Body of pancreas (tissue), 4 donors: ENCODE results near the gene EPHB1. TPM values are rescaled to one million over a fixed set of nuclear protein-coding genes. Genes with fewer than 3 reads are reported as not detected.

ENCODE experiments used
- ATAC-seq: fragments of 150-250 bp; one replicate; pipeline ENCODE4 v1.9.1; 2016
- DNase-seq, 4 donors: peaks; one replicate each; pipeline ENCODE4 v3.0.0-alpha.2; 2019
- H3K27ac ChIP-seq, 4 donors: fragments of 200-600 bp; sonication (generic); 1 replicate in 3 of 4; 2 replicates in 1 of 4; pipeline versions ENCODE4 v1.5.1 to v1.6.1; 2016 to 2019; ENCODE audit warnings: mild to moderate bottlenecking in 1 of 4, mixed read lengths in 1 of 4, moderate library complexity in 1 of 4
- H3K27me3 ChIP-seq, 2 donors: fragments of 200-600 bp; sonication (generic); one replicate each; pipeline ENCODE4 v1.6.0; 2016; ENCODE audit warnings: mild to moderate bottlenecking in 1 of 2
- H3K36me3 ChIP-seq, 2 donors: fragments of 200-600 bp; sonication (generic); replicated peaks in 1 of 2; 2 replicates each; pipeline ENCODE4 v1.5.1; 2016; ENCODE audit warnings: low read depth in 2 of 2; ENCODE audit not compliant: insufficient read depth in 1 of 2
- H3K4me1 ChIP-seq: fragments of 200-600 bp; sonication (generic); one replicate; pipeline ENCODE4 v1.6.0; 2016
- H3K4me3 ChIP-seq, 2 donors: fragments of 200-600 bp; sonication (generic); 1 replicate in 1 of 2; 2 replicates in 1 of 2; pipeline ENCODE4 v1.5.1; 2016 to 2019
- H3K9me3 ChIP-seq, 3 donors: fragments of 200-600 bp; sonication (generic); 1 replicate in 2 of 3; 2 replicates in 1 of 3; pipeline ENCODE4 v1.5.1; 2016
- CTCF ChIP-seq, 7 experiments: fragments of 450-650 bp in 4 of 7; fragments of 200-600 bp in 3 of 7; sonication (generic) in 3 of 7; IDR thresholded peaks; one replicate each; pipeline ENCODE4 v1.5.1; 2016 to 2019; ENCODE audit warnings: antibody characterized with exemption in 7 of 7
- POLR2A ChIP-seq, 3 donors: fragments of 450-650 bp; IDR thresholded peaks; one replicate each; pipeline ENCODE4 v1.6.1; 2016; ENCODE audit warnings: antibody characterized with exemption in 3 of 3, mild to moderate bottlenecking in 2 of 3
- WGBS, 2 donors: methylation state at CpG; one replicate each; pipeline ENCODE4 v1.1.5; 2017; 5-methylcytosine and 5-hydroxymethylcytosine counted together
- intact Hi-C: fragments of 100-400 bp; cut with DNase I; formaldehyde crosslinking; loops from one replicate; pipeline ENCODE4 v1.15.1; 2023
- total RNA-seq, 2 donors: library from RNA; depleted of rRNA; stranded (reverse); fragments of >200 nt; gene quantifications; one replicate each; pipeline ENCODE4 v1.1.0, GENCODE V29; 2016

EPHB1 gene
- total RNA-seq, 2 donors from 2014 or later: 1.3 TPM; not detected in 1

GRCh38 chr3:135041601-135042000, 246.5 kb downstream of the EPHB1 start:
- WGBS, 2 donors: 71 to 78% methylated on average over 2 of the region's 2 CpGs
- Histone ChIP-seq H3K36me3 (no peaks in the 10 kb centered on the region), H3K4me1 (no peaks in the 10 kb centered on the region), H3K9me3 (no peaks in the 10 kb centered on the region), H3K27me3 (no peaks in the 10 kb centered on the region), H3K27ac (no peak overlapping the region), H3K4me3 (no peak overlapping the region)
- intact Hi-C loops: no loop called here
- no peak for ATAC-seq
- TF ChIP-seq POLR2A (IDR thresholded peaks at IDR 0.05) (no peak), CTCF (IDR thresholded peaks at IDR 0.05) (no peak)
- DNase-seq: no peak

- H3K36me3 ChIP-seq: no peaks in the 10 kb centered on the region
- H3K4me1 ChIP-seq: no peaks in the 10 kb centered on the region
- WGBS, 2 donors: 77 to 78% methylated on average over 4 of the region's 4 CpGs
- DNase-seq: no peak
- TF ChIP-seq POLR2A (IDR thresholded peaks at IDR 0.05) (no peak), CTCF (IDR thresholded peaks at IDR 0.05) (no peak)
- H3K27ac ChIP-seq: no peak overlapping the region
- no peaks in the 10 kb centered on the region for H3K9me3 ChIP-seq
- H3K27me3 ChIP-seq: no peaks in the 10 kb centered on the region
- intact Hi-C loops: no loop called here
- ATAC-seq: no peak
- H3K4me3 ChIP-seq: no peak overlapping the region
Measured at GRCh38 chr3:135047061-135047460, 252.0 kb downstream of the EPHB1 start.

- Histone ChIP-seq H3K36me3 (no peaks in the 10 kb centered on the region), H3K27me3 (no peaks in the 10 kb centered on the region), H3K9me3 (no peaks in the 10 kb centered on the region), H3K27ac (no peak overlapping the region), H3K4me1 (no peaks in the 10 kb centered on the region), H3K4me3 (no peak overlapping the region)
- WGBS, 2 donors: 57 to 76% methylated on average over 3 of the region's 3 CpGs
- ATAC-seq: no peak
- intact Hi-C loops: no loop called here
- TF ChIP-seq CTCF (IDR thresholded peaks at IDR 0.05): no peak
- TF ChIP-seq POLR2A (IDR thresholded peaks at IDR 0.05): no peak
- DNase-seq: no peak
Measured at GRCh38 chr3:135050536-135050935, 255.5 kb downstream of the EPHB1 start.

GRCh38 chr3:135051409-135051973, 256.4 kb downstream of the EPHB1 start:
- Histone ChIP-seq H3K4me1 (no peaks in the 10 kb centered on the region), H3K9me3 (no peaks in the 10 kb centered on the region), H3K36me3 (no peaks in the 10 kb centered on the region), H3K27me3 (no peaks in the 10 kb centered on the region), H3K4me3 (no peak overlapping the region), H3K27ac (no peak overlapping the region)
- 51 to 54% methylated on average over 4 of the region's 4 CpGs for WGBS, 2 donors
- TF ChIP-seq CTCF (IDR thresholded peaks at IDR 0.05) (no peak), POLR2A (IDR thresholded peaks at IDR 0.05) (no peak)
- ATAC-seq (no peak), DNase-seq (no peak)
- intact Hi-C loops: no loop called here

- no peak for DNase-seq
- TF ChIP-seq CTCF (IDR thresholded peaks at IDR 0.05): no peak
- no peak for TF ChIP-seq POLR2A (IDR thresholded peaks at IDR 0.05)
- Histone ChIP-seq H3K27me3 (no peaks in the 10 kb centered on the region), H3K36me3 (no peaks in the 10 kb centered on the region), H3K4me3 (no peak overlapping the region), H3K27ac (no peak overlapping the region), H3K4me1 (no peaks in the 10 kb centered on the region), H3K9me3 (no peaks in the 10 kb centered on the region)
- intact Hi-C loops: no loop called here
- ATAC-seq: no peak
- 66 to 69% methylated on average over 5 of the region's 5 CpGs for WGBS, 2 donors
Measured at GRCh38 chr3:135055449-135055848, 260.4 kb downstream of the EPHB1 start.
